Sciatic nerve (tissue), 2 donors: Measurements from ENCODE around the gene TTC9C. TPM values are rescaled to one million over a fixed set of nuclear protein-coding genes. Genes with fewer than 3 reads are reported as not detected.
"Not testable (repeated sequence)": the region's sequence is repeated elsewhere in the genome, so short reads cannot be mapped to it uniquely, and the experiment has no call there.

Experiments
- ATAC-seq: fragments of 200-7000 bp; cut with Tn5 transposase; one replicate; pipeline ENCODE4 v1.9.1; 2020; ENCODE audit warnings: mild to moderate bottlenecking, moderate library complexity
- DNase-seq: peaks from one replicate; pipeline ENCODE4 v3.0.0-alpha.2; 2020; ENCODE audit warnings: low spot score
- intact Hi-C: fragments of 100-400 bp; cut with DNase I; formaldehyde crosslinking; loops from one replicate; pipeline ENCODE4 v1.14.2; 2022
- total RNA-seq: library from RNA; stranded (reverse); fragmentation: NEBNext Ultra II Directional; extraction: Animal tissue kit (Norgen Biotek cat#: 25700); gene quantifications from one replicate; pipeline ENCODE4 v1.2.1, GENCODE V29; 2021
- donor health status: DM: no; HTN: no; CAD: no.
- donor health status: DM: no; HTN: no; CAD: no.

Gene TTC9C
- 30.9 TPM for total RNA-seq

DNA sequence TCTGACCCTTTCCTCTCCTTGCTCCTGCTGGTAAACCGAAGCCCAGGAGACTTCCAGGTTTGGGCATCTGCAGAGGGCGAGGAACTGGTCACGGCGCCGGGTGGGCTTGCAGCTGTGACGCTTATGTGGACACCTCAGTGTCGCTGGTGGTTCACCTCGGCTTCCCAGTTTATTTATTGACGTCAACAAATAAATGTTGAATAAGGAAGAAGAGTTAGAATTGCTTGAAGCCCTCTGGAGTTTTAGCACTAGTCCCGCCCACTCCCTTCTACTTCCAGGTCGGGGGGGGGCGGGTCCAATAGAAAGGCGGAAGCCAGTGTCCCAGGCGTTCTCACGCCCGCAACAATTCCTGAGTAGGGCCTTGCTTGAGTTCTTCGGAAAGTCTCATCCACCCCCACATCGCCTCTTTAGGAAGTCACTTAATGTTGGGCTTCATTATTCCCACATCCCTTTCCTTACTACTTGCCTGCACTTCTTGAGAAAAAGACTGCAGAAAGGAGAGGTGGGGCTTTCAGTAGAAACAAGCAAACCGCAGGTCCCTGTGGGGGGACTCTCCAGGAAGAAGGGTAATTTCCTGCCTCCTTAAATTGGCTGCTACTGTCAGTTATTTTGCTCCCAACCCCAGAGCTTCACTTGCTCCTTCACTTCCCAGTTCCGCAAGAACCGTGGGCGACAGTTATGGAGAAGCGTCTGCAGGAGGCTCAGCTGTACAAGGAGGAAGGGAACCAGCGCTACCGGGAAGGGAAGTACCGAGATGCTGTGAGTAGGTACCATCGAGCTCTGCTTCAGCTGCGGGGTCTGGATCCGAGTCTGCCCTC is at the start of gene TTC9C:
Gene TTC9C, plus strand, starts transcription at position 316 of the 818 bp plus-strand sequence. Its CDS starts 363 bp downstream, at position 679.
- peak; percentile 87 for ATAC-seq
- intact Hi-C loops = no loop called here
- peak; percentile 92 for DNase-seq

GRCh38 chr11:62678770-62679696 is 49.3 kb upstream of the TTC9C start, which contains the start of gene UBXN1:
TSS of gene UBXN1 (minus strand) at chr11:62679073. CDS start at chr11:62678923, 150 bp downstream.
- intact Hi-C loops = no loop called here
- DNase-seq (peak; percentile 94), ATAC-seq (peak; percentile 94)

- peak; percentile 72 for ATAC-seq
- no peak for DNase-seq
- intact Hi-C loops = no loop called here
Measured at GRCh38 chr11:62680825-62681240, 47.5 kb upstream of the TTC9C start.

GRCh38 chr11:62682518-62682917 is 45.8 kb upstream of the TTC9C start:
- DNase-seq = no peak
- ATAC-seq = no peak
- intact Hi-C loops = no loop called here

DNA sequence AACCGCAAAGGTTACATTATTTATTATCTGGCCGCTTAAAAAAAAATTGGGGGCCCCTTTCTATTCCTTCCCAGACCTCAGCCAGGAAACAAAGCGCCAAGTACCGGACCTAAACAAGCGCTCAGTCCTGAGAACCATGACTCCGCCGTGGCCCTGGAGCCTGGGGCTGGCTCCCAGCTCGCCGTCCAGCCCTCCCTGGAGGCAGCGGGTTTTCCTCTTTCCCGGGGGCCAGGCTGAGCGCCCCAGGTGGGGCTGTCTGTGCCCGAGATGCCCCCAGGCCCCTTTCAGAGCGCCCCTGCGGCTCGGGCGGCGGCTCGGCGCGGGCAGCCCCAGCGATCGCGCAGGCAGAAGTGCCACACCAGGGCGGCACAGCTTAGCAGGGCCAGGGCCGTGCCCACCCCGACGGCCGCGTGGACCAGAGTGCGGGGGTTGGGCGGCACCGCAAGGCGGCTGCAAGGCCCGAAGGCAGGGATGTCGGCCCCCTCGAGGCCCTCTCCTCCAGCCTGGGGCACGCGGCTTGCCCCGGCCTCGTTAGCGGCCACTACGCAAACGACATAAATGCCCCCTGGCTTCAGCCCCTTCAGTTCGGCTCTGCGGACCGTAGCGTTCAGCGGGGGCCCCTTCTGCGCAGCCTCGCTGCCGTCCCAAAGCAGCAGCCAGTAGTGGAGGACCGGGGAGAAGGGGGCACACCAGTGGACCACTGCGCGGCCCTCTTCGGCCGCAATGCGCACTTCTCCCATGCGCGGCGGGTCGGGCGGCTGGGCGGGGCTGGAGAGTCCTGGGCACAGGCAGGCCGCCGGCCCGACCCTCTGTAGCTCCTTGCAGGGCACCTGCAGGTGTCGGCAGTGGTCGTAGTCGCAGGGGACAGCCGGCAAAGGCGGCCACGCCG is 40.5 kb upstream of the TTC9C start:
- ATAC-seq (peak; percentile 52), DNase-seq (no peak)
- intact Hi-C loops = no loop called here

- intact Hi-C loops = no loop called here
- ATAC-seq (no peak), DNase-seq (no peak)
Measured at GRCh38 chr11:62688491-62688890, 39.8 kb upstream of the TTC9C start.

GRCh38 chr11:62689421-62690183 is 38.7 kb upstream of the TTC9C start, which contains the start of gene LRRN4CL:
TSS of gene LRRN4CL (minus strand) at chr11:62689530. CDS start at chr11:62688508, 1,022 bp downstream.
- DNase-seq = peak; percentile 89
- intact Hi-C loops = no loop called here
- ATAC-seq = peak; percentile 96

DNA sequence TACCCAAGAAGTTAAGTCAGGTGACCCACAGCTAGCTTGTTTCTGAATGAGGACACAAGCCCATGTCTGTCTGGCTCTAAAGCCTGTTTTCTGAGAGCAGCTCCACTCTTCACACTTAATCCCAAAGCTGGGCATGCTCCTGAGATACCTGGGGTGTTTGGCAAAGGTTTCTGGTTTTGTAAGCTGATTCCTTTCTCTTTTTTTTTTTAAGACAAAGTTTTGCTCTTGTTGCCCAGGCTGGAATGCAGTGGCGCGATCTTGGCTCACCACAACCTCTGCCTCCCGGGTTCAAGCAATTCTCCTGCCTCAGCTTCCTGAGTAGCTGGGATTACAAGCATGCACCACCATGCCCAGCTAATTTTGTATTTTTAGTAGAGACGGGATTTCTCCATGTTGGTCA is 34.7 kb upstream of the TTC9C start:
- DNase-seq, ATAC-seq, intact Hi-C loops: not testable (repeated sequence)

GRCh38 chr11:62694455-62695167 is 33.7 kb upstream of the TTC9C start:
- intact Hi-C loops = no loop called here
- DNase-seq (peak; percentile 88), ATAC-seq (peak; percentile 82)

- no peak for ATAC-seq
- DNase-seq = no peak
- intact Hi-C loops = no loop called here
Measured at GRCh38 chr11:62702246-62702645, 26.0 kb upstream of the TTC9C start.

DNA sequence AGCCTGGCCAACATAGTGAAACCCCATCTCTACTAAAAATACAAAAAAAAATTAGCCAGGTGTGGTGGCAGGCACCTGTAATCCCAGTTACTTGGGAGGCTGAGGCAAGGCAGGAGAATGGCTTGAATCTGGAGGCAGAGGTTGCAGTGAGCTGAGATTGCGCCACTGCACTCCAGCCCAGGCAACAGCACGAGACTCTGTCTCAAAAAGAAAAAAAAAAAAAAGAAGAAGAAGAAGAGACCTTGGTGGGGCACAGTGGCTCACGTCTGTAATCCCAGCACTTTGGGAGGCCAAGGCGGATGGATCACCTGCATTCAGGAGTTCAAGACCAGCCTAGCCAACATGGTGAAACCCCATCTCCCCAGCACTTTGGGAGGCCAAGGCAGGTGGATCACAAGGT is 24.4 kb upstream of the TTC9C start:
- intact Hi-C loops, ATAC-seq, DNase-seq: not testable (repeated sequence)

- DNase-seq (no peak), ATAC-seq (no peak)
- intact Hi-C loops = no loop called here
Measured at GRCh38 chr11:62705413-62705812, 22.9 kb upstream of the TTC9C start.

GRCh38 chr11:62705880-62706849 is 22.1 kb upstream of the TTC9C start:
- DNase-seq (peak; percentile 96), ATAC-seq (peak; percentile 90)
- intact Hi-C loops = no loop called here

DNA sequence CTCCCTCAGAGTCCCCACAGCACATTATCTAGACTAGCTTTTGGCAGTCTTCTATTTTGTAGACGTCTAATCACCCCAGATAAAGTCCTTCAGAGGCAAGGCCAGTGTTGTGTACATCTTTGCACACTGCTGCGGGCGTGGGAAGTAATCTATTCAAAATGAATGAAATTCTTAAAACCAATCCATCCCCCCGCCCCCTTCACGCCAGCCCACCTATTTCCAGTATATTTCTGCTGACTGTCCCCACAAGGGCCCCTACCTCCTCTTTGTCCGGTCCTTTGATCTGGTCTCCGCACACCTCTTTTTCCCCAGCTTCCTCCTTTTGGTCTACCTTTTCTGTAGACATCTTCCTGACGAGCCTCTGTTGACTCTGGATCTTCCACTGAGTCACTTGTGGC is 21.4 kb upstream of the TTC9C start:
- DNase-seq (no peak), ATAC-seq (no peak)
- intact Hi-C loops = no loop called here

- no peak for DNase-seq
Measured at GRCh38 chr11:62707277-62707861, 20.9 kb upstream of the TTC9C start, which contains the start of the genes BSCL2 and GNG3. TSS of gene BSCL2 (minus strand) at chr11:62707424. CDS start at chr11:62707195, 229 bp downstream. TSS of gene GNG3 (plus strand) at chr11:62707676. CDS start at chr11:62708296, 620 bp downstream.

GRCh38 chr11:62708392-62708791 is 19.9 kb upstream of the TTC9C start:
- intact Hi-C loops = no loop called here
- DNase-seq (no peak), ATAC-seq (no peak)

More at GRCh38 chr11:62707277-62707861, 20.9 kb upstream of the TTC9C start, which contains the start of the genes BSCL2 and GNG3:
- no peak for ATAC-seq
- intact Hi-C loops = no loop called here
